Neural cell (in vitro differentiated cells): ENCODE measurements around the gene ATP11C.

Experiments
- EP300 ChIP-seq: fragments of 450-650 bp; conservative IDR thresholded peaks from 2 replicates; pipeline ENCODE4 v1.6.1; 2014; ENCODE audit warnings: antibody characterized with exemption, mild to moderate bottlenecking, moderate library complexity; ENCODE audit not compliant: poor library complexity, severe bottlenecking
- EZH2 ChIP-seq: fragments of 200-600, 300-800 bp; shearing (Covaris generic), sonication (generic); IDR thresholded peaks from 2 replicates; pipeline ENCODE4 v1.6.1; 2014; ENCODE audit warnings: antibody characterized with exemption, low read length, borderline replicate concordance, mild to moderate bottlenecking; ENCODE audit not compliant: insufficient read depth, poor library complexity, severe bottlenecking
- MXI1 ChIP-seq: fragments of 450-650 bp; conservative IDR thresholded peaks from 2 replicates; pipeline ENCODE4 v1.6.1; 2014; ENCODE audit warnings: antibody characterized with exemption, mild to moderate bottlenecking; ENCODE audit not compliant: poor library complexity, severe bottlenecking
- POLR2AphosphoS5 ChIP-seq: IDR thresholded peaks from 2 replicates; pipeline ENCODE4 v1.6.1; 2012
- RAD21 ChIP-seq: fragments of 450-650 bp; conservative IDR thresholded peaks from 2 replicates; pipeline ENCODE4 v1.6.1; 2014; ENCODE audit warnings: antibody characterized with exemption, mild to moderate bottlenecking, moderate library complexity
- REST ChIP-seq: IDR thresholded peaks from 2 replicates; pipeline ENCODE4 v1.6.1; 2012; ENCODE audit warnings: borderline replicate concordance
- SMC3 ChIP-seq: fragments of 450-650 bp; conservative IDR thresholded peaks from 2 replicates; pipeline ENCODE4 v1.6.1; 2014; ENCODE audit warnings: antibody characterized with exemption, mild to moderate bottlenecking, moderate library complexity; ENCODE audit not compliant: poor library complexity
- TAF1 ChIP-seq: IDR thresholded peaks from 2 replicates; pipeline ENCODE4 v1.6.1; 2012; ENCODE audit warnings: low read depth
- TF ChIP-seq, protein P1 (sequence below): fragments of 450-650 bp; IDR thresholded peaks from 2 replicates; pipeline ENCODE4 v1.5.1; 2014; ENCODE audit warnings: antibody characterized with exemption, mild to moderate bottlenecking, moderate library complexity; ENCODE audit not compliant: poor library complexity, severe bottlenecking

GRCh38 chrX:139826065-139827044 is 106.5 kb downstream of the ATP11C start:
- no peak for TF ChIP-seq RAD21
- no peak for TF ChIP-seq EP300
- TF ChIP-seq, protein P1, sequence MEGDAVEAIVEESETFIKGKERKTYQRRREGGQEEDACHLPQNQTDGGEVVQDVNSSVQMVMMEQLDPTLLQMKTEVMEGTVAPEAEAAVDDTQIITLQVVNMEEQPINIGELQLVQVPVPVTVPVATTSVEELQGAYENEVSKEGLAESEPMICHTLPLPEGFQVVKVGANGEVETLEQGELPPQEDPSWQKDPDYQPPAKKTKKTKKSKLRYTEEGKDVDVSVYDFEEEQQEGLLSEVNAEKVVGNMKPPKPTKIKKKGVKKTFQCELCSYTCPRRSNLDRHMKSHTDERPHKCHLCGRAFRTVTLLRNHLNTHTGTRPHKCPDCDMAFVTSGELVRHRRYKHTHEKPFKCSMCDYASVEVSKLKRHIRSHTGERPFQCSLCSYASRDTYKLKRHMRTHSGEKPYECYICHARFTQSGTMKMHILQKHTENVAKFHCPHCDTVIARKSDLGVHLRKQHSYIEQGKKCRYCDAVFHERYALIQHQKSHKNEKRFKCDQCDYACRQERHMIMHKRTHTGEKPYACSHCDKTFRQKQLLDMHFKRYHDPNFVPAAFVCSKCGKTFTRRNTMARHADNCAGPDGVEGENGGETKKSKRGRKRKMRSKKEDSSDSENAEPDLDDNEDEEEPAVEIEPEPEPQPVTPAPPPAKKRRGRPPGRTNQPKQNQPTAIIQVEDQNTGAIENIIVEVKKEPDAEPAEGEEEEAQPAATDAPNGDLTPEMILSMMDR = no peak
- TF ChIP-seq POLR2AphosphoS5 = no peak
- TF ChIP-seq REST = no peak
- no peak for TF ChIP-seq TAF1
- no peak for TF ChIP-seq EZH2
- TF ChIP-seq MXI1 = no peak
- TF ChIP-seq SMC3 = no peak
